ENCODE results near the gene ME2.

Gene ME2

DNA sequence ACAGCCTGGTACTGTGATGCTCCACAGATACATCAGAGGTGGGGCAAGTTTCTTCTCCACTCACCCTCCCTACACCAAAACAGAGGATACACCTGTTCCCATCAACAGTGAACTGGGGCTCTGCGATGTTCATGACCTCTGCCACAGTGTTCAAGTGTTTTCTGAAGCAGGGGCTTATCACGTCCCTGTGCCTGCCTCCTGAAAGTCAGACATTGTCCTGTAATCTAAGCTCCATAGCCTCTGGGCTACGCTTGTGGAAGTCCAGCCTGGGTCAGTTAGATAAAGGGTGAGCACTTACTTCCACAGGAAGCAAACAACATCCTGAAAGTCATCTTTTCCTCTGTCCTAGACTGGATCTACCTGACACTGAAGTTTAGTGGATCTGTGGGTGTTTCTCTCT is 38.9 kb upstream of the ME2 start:
- no peak for TF ChIP-seq ZFX (IDR thresholded peaks at IDR 0.05)
- TF ChIP-seq, protein P1, sequence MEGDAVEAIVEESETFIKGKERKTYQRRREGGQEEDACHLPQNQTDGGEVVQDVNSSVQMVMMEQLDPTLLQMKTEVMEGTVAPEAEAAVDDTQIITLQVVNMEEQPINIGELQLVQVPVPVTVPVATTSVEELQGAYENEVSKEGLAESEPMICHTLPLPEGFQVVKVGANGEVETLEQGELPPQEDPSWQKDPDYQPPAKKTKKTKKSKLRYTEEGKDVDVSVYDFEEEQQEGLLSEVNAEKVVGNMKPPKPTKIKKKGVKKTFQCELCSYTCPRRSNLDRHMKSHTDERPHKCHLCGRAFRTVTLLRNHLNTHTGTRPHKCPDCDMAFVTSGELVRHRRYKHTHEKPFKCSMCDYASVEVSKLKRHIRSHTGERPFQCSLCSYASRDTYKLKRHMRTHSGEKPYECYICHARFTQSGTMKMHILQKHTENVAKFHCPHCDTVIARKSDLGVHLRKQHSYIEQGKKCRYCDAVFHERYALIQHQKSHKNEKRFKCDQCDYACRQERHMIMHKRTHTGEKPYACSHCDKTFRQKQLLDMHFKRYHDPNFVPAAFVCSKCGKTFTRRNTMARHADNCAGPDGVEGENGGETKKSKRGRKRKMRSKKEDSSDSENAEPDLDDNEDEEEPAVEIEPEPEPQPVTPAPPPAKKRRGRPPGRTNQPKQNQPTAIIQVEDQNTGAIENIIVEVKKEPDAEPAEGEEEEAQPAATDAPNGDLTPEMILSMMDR (conservative IDR thresholded peaks at IDR 0.05) = no peak
- no peak overlapping the region for H3K27ac ChIP-seq

DNA sequence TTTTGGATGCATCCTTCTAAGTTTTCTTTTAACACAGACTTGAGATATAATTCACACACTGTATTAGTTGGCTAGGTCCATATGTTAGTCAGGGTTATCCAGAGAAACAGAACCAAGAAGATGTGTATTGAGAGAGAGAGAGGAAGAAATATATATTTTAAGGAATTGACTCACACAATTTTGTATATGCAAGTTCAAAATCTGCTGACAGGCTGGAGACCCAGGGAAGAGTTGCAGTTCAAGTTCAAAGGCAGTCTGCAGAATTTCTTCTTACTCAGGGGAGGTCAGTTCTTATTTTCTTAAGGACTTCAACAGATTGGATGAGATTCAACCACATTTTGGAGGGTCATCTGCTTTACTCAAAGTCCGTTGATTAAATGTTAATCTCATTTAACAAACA is 36.1 kb upstream of the ME2 start:
- no peak overlapping the region for H3K27ac ChIP-seq
- TF ChIP-seq ZFX (IDR thresholded peaks at IDR 0.05) = no peak
- TF ChIP-seq, protein P1 (conservative IDR thresholded peaks at IDR 0.05) = no peak

DNA sequence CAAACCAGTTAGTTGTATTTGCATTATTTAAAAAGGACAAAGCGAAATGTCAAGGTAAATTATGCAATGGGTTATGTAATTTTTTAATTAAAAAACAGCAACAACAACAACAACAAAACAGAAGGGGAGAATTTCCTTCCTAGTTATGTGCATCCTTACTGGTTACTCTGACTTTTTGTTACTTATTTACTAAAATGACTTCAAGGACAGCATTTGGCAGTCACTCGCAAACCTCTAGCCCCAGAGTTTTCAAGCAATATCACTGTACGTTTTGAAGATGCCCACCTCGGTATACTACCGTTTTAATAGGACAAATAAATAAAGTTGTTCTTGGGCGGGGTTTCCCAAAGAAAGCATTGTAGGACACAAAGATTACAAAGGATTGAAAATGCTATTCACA is 34.4 kb upstream of the ME2 start:
- no peak overlapping the region for H3K27ac ChIP-seq
- TF ChIP-seq, protein P1 (conservative IDR thresholded peaks at IDR 0.05) = no peak
- TF ChIP-seq ZFX (IDR thresholded peaks at IDR 0.05) = no peak

DNA sequence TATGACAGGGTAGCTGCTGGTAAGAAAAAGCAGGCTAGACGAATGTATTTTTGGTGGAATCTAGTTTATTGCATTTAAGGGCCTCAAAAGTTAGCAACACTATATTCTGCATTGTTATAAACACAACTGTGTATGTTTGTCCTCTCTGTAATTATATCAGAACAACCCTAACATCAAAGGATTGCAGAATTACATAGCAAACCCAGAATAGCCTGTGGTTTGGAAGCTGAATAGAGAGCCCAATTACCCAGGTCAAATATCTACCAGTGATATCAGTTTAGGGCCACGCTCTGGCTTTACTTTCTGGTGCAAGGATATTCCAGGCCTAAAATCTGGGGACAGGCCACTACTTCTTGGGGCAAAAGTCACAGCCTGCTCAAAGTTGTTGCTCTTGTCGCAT is 34.0 kb upstream of the ME2 start:
- H3K27ac ChIP-seq = no peak overlapping the region
- no peak for TF ChIP-seq ZFX (IDR thresholded peaks at IDR 0.05)
- TF ChIP-seq, protein P1 (conservative IDR thresholded peaks at IDR 0.05) = no peak

DNA sequence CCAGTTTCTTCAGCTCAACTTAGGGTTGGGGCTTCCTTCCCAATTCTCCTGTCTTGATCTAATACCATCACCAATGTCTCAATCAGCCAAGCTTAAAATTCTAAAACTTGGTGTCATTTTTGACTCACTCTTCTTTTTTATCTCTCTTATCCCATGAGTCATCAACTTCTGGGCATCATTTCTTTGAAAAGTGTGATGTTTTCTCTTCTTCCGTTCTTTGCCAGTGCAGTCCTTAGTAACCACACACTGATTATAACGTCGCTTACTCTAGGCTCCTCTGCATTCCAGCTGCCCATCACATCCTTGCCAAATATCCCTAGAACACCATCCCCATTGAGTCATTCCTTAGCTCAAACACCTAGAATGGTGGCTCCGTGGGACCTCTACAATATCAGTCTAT is 31.7 kb upstream of the ME2 start:
- no peak overlapping the region for H3K27ac ChIP-seq
- TF ChIP-seq, protein P1 (conservative IDR thresholded peaks at IDR 0.05) = no peak
- no peak for TF ChIP-seq ZFX (IDR thresholded peaks at IDR 0.05)

DNA sequence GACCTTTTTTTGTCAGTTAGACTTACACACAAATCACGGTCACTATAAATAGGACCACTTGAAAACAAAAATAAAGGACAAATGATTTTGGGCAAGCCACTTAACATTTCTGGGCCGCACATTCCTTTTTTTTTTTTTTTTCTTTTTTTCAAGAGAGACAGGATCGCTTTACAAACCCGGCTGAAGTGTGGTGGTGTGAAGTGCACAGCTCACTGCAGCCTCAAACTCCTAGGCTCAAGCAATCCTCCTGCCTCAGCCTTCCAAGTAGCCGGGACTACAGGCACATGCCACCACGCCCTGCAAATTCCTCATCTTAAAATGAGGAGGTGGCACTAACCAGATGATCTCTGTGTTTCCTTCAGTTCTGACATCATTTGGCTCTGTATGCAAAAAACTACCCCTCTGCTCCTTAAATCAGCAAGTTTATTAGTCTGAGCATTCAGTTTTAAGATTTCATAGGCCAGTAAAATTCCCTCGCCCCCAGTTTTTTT is 30.8 kb upstream of the ME2 start:
- TF ChIP-seq, protein P1 (conservative IDR thresholded peaks at IDR 0.05) = no peak
- TF ChIP-seq ZFX (IDR thresholded peaks at IDR 0.05) = no peak
- H3K27ac ChIP-seq = no peak overlapping the region

DNA sequence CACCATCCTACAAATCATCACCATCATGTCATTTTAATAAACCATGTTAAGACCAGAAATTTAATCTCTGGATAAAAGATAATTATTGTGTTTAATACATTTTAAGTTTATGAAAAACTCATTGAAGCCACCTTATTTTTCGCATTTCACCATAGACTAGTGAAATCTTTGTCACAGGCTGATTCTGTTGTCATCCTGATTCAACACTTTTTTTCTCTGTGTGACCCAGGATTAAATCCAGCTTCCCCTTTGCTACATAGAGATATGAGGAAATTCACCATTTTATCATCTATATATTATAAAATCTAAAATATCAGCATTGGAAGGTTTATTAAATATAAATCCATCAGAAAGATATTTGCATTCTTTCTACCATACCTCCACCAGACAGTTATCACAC is 29.9 kb upstream of the ME2 start:
- H3K27ac ChIP-seq = no peak overlapping the region
- TF ChIP-seq, protein P1 (conservative IDR thresholded peaks at IDR 0.05) = no peak
- TF ChIP-seq ZFX (IDR thresholded peaks at IDR 0.05) = no peak
